ENCODE measurements around the gene FAM53B.

GRCh38 chr10:124688889-124689670 is 55.1 kb downstream of the FAM53B start:
- TF ChIP-seq, protein P1, sequence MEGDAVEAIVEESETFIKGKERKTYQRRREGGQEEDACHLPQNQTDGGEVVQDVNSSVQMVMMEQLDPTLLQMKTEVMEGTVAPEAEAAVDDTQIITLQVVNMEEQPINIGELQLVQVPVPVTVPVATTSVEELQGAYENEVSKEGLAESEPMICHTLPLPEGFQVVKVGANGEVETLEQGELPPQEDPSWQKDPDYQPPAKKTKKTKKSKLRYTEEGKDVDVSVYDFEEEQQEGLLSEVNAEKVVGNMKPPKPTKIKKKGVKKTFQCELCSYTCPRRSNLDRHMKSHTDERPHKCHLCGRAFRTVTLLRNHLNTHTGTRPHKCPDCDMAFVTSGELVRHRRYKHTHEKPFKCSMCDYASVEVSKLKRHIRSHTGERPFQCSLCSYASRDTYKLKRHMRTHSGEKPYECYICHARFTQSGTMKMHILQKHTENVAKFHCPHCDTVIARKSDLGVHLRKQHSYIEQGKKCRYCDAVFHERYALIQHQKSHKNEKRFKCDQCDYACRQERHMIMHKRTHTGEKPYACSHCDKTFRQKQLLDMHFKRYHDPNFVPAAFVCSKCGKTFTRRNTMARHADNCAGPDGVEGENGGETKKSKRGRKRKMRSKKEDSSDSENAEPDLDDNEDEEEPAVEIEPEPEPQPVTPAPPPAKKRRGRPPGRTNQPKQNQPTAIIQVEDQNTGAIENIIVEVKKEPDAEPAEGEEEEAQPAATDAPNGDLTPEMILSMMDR (IDR thresholded peaks at IDR 0.05) = no peak
- TF ChIP-seq POLR2A (IDR thresholded peaks at IDR 0.05) (no peak), EP300 (IDR thresholded peaks at IDR 0.05) (no peak)
